ENCODE results near the gene LRRC72.
"Not testable (repeated sequence)": the region's sequence is repeated elsewhere in the genome, so short reads cannot be mapped to it uniquely, and the experiment has no call there.

Gene LRRC72

GRCh38 chr7:16579216-16579615, 52.6 kb downstream of the LRRC72 start:
- no peak for DNase-seq (ENCODE audit: low read depth in 2 of 2)

DNA sequence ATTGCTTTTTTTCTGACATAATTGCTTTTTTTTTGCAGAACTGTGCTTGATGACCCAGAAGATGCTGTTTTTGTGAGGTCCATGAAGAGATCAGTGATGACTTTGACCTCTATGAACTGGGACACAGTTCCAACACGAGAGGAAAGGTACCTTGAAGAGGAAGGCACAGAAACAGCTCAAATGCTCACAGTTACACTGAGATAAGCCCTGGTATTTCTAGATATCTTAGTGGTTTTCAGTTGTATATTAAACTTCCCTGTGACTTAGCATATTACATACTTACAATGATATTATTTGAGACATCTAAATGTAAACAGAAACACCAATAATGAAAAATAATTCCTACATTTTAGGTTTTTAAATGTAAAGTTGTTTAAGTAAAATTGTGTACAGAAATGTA, 54.7 kb downstream of the LRRC72 start:
- DNase-seq (ENCODE audit: low read depth in 2 of 2), result no peak

- DNase-seq (ENCODE audit: low read depth in 2 of 2), result no peak
Measured at GRCh38 chr7:16583834-16584233, 57.2 kb downstream of the LRRC72 start.

DNA sequence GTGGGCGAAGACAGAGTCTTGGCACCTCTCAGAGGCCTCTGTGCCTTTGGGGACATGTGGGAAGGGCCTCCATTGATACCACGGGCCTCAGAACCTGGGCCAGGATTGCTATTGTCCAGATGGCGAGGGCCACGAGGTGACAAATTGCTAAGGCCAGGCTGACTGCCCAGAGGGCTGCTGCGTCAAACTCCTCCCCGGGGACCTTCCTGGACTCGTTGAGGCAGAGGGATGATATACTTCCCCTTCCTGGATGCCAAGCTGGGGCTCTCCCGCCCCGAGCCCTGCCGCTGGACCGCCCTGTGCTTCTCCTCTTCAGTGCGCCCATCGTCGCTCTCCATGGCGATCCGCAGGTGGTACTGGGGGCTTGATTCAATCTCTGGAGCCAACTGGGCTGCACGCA, 58.9 kb downstream of the LRRC72 start:
- DNase-seq (ENCODE audit: low read depth in 2 of 2), result no peak

GRCh38 chr7:16586081-16586874, 59.7 kb downstream of the LRRC72 start:
- no peak for DNase-seq (ENCODE audit: low read depth in 2 of 2)

GRCh38 chr7:16587129-16587528, 60.5 kb downstream of the LRRC72 start:
- DNase-seq (ENCODE audit: low read depth in 2 of 2), result no peak

DNA sequence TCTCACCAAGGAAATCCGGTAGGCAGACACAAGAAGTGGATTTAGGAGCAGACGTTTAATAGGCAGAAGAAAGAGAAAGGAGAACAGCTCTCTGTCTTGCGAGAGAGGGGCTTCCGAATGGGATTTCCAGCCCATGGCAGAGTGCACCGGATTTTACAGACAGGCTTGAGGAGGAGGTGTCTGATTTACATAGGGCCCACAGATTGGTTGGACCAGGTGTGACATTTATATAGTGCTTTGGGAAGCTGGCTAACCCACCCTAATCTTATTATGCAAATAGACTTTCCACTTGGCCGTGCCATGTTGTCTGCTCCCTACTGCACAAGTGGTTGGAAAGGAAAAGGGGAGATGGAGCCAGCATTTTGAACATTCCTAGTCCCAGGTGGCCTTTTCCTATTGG, 61.2 kb downstream of the LRRC72 start:
- no peak for DNase-seq (ENCODE audit: low read depth in 2 of 2)

GRCh38 chr7:16589881-16590280, 63.3 kb downstream of the LRRC72 start:
- DNase-seq (ENCODE audit: low read depth in 2 of 2), result no peak

DNA sequence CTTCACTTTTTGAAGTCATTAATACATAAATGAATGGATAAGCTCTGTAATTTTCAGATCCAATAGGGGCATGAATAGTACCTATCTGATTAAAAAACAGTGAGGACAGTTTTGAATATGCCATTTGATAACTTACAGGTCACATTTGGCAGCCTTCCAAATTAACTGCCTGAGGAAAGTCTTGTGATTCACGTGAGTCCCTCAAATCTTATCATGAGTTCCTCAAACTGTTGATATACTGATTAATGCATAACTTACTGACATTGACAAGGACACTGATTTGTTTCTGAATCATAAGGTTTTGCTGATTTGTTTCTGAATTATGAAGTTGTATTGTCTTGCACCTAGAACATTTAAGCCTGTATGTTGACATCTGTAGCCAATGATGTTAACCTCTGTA, 63.8 kb downstream of the LRRC72 start:
- DNase-seq (ENCODE audit: low read depth in 2 of 2), result no peak

GRCh38 chr7:16592395-16592794, 65.8 kb downstream of the LRRC72 start:
- no peak for DNase-seq (ENCODE audit: low read depth in 2 of 2)

DNA sequence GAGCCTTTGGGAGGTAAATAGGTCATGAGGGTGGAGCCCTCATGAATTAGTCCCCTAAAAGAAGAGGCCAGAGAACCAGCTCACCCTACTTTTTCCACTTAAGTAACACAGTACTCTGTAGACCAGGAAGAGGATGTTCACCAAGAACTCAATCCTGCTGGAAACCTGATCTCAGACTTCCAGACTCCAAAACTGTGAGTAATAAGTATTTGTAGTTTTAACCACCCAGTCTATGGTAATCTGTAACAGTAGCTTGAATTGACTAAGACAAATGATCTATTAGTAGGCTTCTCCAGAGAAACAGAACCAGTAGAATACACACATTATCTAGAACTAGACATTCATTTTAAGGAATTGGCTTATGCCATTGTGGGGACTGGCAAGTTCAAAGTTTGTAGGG, 67.4 kb downstream of the LRRC72 start:
- DNase-seq (ENCODE audit: low read depth in 2 of 2), result no peak

- no peak for DNase-seq (ENCODE audit: low read depth in 2 of 2)
Measured at GRCh38 chr7:16594676-16595075, 68.1 kb downstream of the LRRC72 start.

DNA sequence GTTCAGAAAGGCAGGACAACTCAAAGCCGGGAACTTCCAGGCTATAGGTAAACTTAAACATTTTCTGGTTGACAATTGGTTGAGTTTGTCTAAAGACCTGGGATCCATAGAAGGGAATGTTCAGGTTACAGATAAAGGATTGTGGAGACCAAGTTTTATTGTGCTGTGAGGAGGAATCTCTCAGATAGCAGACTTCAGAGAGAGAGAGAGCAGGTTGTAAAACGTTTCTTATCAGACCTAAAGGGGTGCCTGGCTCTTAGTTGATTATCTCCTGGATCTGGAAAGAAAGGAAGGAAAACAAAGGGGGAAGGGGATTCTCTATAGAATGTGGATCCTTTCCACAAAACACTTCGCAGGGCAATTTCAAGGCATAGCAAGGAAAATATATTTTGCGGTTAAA, 69.0 kb downstream of the LRRC72 start:
- DNase-seq (ENCODE audit: low read depth in 2 of 2), result not testable (repeated sequence)

DNA sequence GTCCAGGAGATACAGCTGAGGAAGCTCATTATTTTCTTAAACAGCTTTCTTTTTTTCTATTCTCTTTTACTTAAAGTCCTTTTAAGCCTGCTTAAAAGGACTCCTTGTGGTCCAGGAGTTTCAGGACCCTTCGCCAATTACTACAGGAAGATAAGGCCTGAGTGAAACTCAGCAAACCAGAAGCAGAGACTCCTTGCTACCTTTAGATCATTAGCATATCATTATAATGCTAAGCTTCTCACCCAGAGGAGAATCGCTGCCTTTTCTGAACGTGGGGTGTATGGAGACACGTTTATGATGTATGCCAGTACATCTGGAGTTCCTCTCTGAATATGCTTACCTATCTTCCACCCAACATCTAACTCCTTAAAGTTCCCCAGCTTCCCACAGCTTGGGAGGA, 71.4 kb downstream of the LRRC72 start:
- no peak for DNase-seq (ENCODE audit: low read depth in 2 of 2)

DNA sequence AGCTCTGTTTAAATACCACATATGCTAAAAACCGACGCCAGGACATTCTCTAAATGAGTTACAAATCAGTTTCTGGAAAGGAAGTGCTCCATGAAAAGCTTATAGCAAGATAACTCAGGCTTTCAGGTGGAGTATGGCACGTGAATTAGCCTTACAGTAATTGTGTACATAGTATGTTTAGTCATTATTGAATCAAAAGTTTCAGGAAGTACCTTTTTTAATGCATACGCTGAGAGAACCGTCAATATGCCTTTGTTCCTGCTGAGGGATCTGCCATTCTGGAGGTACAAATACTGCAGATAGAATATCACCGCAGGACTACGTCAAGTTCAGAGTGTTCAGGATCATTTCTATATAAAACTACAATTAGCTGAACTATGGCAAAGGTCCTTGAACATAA, 73.2 kb downstream of the LRRC72 start:
- DNase-seq (ENCODE audit: low read depth in 2 of 2), result no peak

GRCh38 chr7:16603633-16604032, 77.0 kb downstream of the LRRC72 start:
- no peak for DNase-seq (ENCODE audit: low read depth in 2 of 2)

DNA sequence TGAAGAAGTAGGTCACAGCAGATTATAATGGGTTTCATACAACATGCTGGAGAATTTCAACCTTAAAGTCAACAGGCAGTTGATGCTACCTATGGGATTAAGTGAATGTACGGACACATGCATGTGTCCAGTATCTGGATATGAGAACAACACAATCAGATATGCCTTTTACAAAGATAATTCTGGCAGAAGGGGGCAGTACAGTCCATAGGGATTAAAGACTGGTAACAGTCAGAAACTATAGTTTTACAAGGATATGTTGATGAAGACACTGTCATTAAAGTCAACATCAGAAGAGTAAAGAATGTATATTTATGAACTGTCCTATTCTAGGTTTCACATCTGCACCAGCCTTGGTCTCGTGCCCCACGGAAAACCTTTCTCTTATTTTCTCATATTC, 77.4 kb downstream of the LRRC72 start:
- DNase-seq (ENCODE audit: low read depth in 2 of 2), result no peak

DNA sequence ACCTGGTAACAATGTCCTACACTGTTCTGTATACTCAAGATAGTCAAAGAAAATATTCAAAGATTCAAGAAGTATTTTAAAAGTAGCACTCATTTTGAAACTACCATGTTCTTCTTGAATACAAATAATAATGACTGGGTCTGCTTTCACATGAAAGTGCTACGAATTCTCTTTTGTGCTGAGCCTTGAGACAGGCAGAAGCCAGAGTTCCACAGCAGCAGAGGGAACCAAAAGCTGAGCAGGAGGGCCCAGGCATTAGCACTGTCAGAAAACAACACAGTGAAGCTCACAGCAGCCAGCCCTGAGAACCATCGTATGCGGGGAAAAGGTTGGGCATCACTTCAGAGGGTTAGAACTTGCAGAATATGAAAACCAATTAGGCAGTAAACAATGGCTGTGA, 80.1 kb downstream of the LRRC72 start:
- no peak for DNase-seq (ENCODE audit: low read depth in 2 of 2)

DNA sequence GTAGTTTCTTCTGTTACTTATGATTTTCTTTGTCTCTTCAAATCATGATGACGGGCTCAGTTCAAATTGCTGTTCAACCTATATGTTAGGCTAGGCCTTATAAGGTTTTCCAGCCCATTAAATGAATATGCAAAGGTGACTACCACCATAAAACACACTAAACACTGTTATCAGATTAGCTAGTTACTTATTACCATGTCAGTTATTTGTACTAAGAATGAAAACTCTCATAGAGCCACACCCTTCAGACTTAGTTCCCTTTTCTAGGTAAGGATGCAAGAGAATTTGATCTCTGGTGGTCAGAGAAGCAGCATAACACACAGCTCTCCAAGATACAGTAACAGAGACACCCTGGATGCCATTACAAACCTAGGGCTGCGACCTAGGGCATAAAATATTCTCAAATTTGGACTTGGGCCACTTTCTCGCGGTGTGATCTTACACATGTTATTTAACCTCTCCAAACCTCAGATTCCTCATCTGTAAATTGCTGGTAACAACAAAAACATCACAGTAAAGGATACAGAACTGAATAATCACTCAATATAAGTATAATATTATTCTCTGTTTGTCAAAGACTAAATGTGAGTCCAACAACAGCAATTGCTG, 83.3 kb downstream of the LRRC72 start:
- DNase-seq (ENCODE audit: low read depth in 2 of 2), result no peak

- no peak for DNase-seq (ENCODE audit: low read depth in 2 of 2)
Measured at GRCh38 chr7:16611711-16612110, 85.1 kb downstream of the LRRC72 start.

DNA sequence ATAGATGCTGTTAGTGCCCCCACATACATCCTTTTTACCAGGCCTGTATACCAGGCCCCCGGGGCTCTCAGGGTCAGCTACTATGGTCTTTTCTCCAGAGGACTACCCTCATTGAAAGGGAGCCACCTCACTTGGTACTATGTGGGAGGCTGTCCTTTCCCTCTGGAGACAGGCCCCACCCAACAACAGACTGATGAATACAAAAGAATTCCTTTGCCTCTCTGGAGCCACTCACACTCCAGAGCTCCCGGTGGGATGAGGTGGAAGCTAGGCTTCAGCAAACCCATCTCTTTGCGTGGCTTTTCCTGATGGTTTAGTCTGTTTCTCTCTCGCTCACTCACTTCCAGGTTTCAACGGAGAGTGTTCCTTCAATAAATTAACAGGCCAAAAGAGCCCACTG, 88.6 kb downstream of the LRRC72 start:
- DNase-seq (ENCODE audit: low read depth in 2 of 2), result no peak

DNA sequence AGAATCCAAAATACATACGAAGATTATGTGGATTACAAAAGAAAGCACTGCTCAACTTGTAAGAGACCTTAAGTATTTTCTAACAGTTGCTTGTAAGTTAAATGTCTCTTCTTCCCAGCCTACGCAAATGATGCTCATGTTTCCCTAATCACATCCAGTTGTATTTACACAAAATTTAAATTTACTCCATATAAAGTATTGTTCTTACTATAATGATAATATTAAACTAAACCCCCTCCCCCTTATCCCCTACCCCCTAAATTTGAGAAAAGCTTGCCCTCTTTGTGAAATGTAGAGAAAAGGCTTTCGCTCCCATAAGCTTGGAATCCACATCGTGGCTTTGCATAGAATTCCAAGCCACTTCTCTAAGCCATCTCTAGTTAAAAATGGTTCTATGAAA, 89.5 kb downstream of the LRRC72 start:
- DNase-seq (ENCODE audit: low read depth in 2 of 2), result no peak

DNA sequence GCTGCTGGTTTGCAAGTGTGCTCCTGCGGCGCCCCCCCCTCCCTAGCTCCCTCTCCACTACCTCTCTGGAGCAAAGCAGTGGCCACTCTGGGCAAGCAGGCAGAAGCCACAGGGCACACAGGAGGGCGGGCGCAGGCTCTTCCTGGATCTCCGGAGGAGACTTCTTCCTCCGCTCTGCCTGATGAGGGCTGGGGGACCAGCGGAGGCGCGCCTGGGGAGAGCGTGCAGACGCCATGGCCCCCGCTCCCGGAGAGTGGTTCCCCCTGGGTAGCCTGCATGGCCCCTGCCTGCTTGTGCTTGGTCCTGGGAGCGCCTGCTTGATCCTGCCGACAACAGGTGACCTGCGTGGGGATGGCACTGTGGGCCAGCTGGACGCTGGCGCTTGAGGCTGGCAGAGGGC, 89.9 kb downstream of the LRRC72 start:
- DNase-seq (ENCODE audit: low read depth in 2 of 2), result no peak

DNA sequence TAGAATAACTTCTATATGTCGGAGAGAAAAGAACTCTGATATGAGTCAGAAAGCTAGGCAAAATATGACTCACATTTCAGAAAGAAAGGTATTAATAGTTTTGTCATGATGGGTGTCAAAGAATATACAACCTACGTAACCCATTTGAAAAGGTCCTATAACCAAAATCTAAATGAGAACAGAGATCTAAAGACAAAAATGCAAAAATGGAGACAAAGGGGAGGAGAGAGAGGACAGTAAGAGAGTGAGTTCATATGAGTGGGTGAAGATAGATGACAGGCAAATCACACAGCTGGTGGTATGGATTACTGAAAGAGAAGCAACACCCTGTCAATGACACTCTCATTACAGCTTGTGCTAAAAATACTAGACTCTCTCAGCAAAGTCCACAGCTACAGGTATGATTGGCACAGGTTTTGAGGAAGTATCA, 93.4 kb downstream of the LRRC72 start:
- no peak for DNase-seq (ENCODE audit: low read depth in 2 of 2)
